Activated CD4-positive, CD25-positive, alpha-beta regulatory T cell (primary cell): ENCODE measurements around the gene JMJD1C.

ENCODE experiments used
- DNase-seq, 4 experiments: peaks; one replicate each; lab custom pipeline; 2025; lab: John Stamatoyannopoulos, UW

The JMJD1C gene

GRCh38 chr10:63128443-63128842 lies 337.3 kb downstream of the JMJD1C start:
- no peak for DNase-seq

- no peak for DNase-seq
These were observed 340.3 kb downstream of the JMJD1C start for GRCh38 chr10:63125459-63125858.

GRCh38 chr10:63123727-63124362 lies 341.9 kb downstream of the JMJD1C start:
- no peak for DNase-seq

GRCh38 chr10:63120554-63120953 lies 345.2 kb downstream of the JMJD1C start:
- no peak for DNase-seq

- no peak for DNase-seq
These were observed 346.7 kb downstream of the JMJD1C start for GRCh38 chr10:63119041-63119440.
